IMR-90 (cell line): ENCODE results near the gene SOBP. TPM values are rescaled to one million over a fixed set of nuclear protein-coding genes. Genes with fewer than 3 reads are reported as not detected.

Source experiments
- ATAC-seq: fragments of 200-7000 bp; cut with Tn5 transposase; 2 replicates; pipeline ENCODE4 v1.9.1; 2020; ENCODE audit warnings: low read depth, mild to moderate bottlenecking, moderate library complexity
- BruUV-seq: library from RNA; stranded (reverse); fragments of 400-500 nt; replicated peaks from 2 replicates; lab custom pipeline; 2021; lab: Mats Ljungman, UMichigan
- CTCF ChIA-PET: fragments of 300-600 bp; formaldehyde crosslinking; extraction: SDS; loops from one replicate; lab custom pipeline; 2021; ENCODE audit warnings: antibody characterized with exemption; lab: Yijun Ruan, JAX
- POLR2A ChIA-PET: fragments of 300-600 bp; sonication (Branson Sonifier 250); formaldehyde crosslinking; loops from one replicate; lab custom pipeline; 2022; ENCODE audit warnings: antibody characterized with exemption; ENCODE audit not compliant: unreplicated experiment; lab: Charles Lee
- DNase-seq: peaks from one replicate; pipeline ENCODE4 v3.0.0; 2013
- H2AFZ ChIP-seq: replicated peaks from 2 replicates; pipeline ENCODE3; 2013; ENCODE audit warnings: low read length, mild to moderate bottlenecking; ENCODE audit not compliant: poor library complexity
- H2AK5ac ChIP-seq: 2 replicates; pipeline ENCODE4 v1.6.1; 2013; ENCODE audit warnings: low read depth, low read length, inconsistent platforms
- H2AK9ac ChIP-seq: replicated peaks from 2 replicates; pipeline ENCODE3; 2013; ENCODE audit warnings: mild to moderate bottlenecking, low read depth, low read length, moderate library complexity; ENCODE audit not compliant: poor library complexity
- H2BK120ac ChIP-seq: 2 replicates; pipeline ENCODE4 v1.6.1; 2013; ENCODE audit warnings: low read depth, low read length, inconsistent platforms
- H2BK15ac ChIP-seq: 3 replicates; pipeline ENCODE4 v1.6.1; 2013; ENCODE audit warnings: low read depth, low read length, inconsistent platforms
- H2BK20ac ChIP-seq: 2 replicates; pipeline ENCODE4 v1.6.1; 2013; ENCODE audit warnings: low read depth, mild to moderate bottlenecking, inconsistent platforms, low read length, moderate library complexity
- H2BK5ac ChIP-seq: 2 replicates; pipeline ENCODE4 v1.6.1; 2013; ENCODE audit warnings: mild to moderate bottlenecking, low read depth, low read length, inconsistent platforms; ENCODE audit not compliant: poor library complexity, severe bottlenecking
- H3K14ac ChIP-seq: replicated peaks from 2 replicates; pipeline ENCODE4 v1.6.1; 2013; ENCODE audit warnings: low read depth, low read length, inconsistent platforms
- H3K18ac ChIP-seq: 2 replicates; pipeline ENCODE4 v1.6.1; 2013; ENCODE audit warnings: low read depth, low read length, control low read depth
- H3K23ac ChIP-seq: 2 replicates; pipeline ENCODE4 v1.6.1; 2013; ENCODE audit warnings: low read depth, low read length, inconsistent platforms
- H3K27ac ChIP-seq: 2 replicates; pipeline ENCODE4 v1.5.1; 2013; ENCODE audit warnings: mild to moderate bottlenecking, control low read depth, low read length; ENCODE audit not compliant: insufficient read depth
- H3K27me3 ChIP-seq: 2 replicates; pipeline ENCODE4 v1.6.1; 2013; ENCODE audit warnings: low read length; ENCODE audit not compliant: control insufficient read depth, insufficient read depth
- H3K36me3 ChIP-seq: 2 replicates; pipeline ENCODE4 v1.6.1; 2013; ENCODE audit warnings: low read length, mixed read lengths; ENCODE audit not compliant: control insufficient read depth, insufficient read depth
- H3K4ac ChIP-seq: 2 replicates; pipeline ENCODE4 v1.6.1; 2013; ENCODE audit warnings: low read depth, low read length, inconsistent platforms
- H3K4me1 ChIP-seq: 2 replicates; pipeline ENCODE4 v1.6.1; 2013; ENCODE audit warnings: low read length, mixed read lengths; ENCODE audit not compliant: control insufficient read depth, insufficient read depth
- H3K4me2 ChIP-seq: 2 replicates; pipeline ENCODE4 v1.6.1; 2013; ENCODE audit warnings: low read depth, mild to moderate bottlenecking, control low read depth, low read length, moderate library complexity
- H3K4me3 ChIP-seq: 2 replicates; pipeline ENCODE4 v1.5.1; 2013; ENCODE audit warnings: low read depth, mild to moderate bottlenecking, control low read depth, low read length, moderate library complexity; ENCODE audit not compliant: insufficient read depth
- H3K56ac ChIP-seq: 2 replicates; pipeline ENCODE4 v1.6.1; 2013; ENCODE audit warnings: low read length, inconsistent platforms; ENCODE audit not compliant: insufficient read depth; ENCODE audit errors: extremely low read depth
- H3K79me1 ChIP-seq, 2 experiments: 2 replicates each; pipeline ENCODE4 v1.6.1; 2013; ENCODE audit warnings: low read length in 2 of 2, inconsistent platforms in 1 of 2, low read depth in 1 of 2
- H3K9ac ChIP-seq: 2 replicates; pipeline ENCODE4 v1.6.1; 2013; ENCODE audit warnings: low read depth, low read length, control low read depth
- H3K9me1 ChIP-seq: 2 replicates; pipeline ENCODE4 v1.6.1; 2013; ENCODE audit warnings: low read length, inconsistent platforms; ENCODE audit not compliant: insufficient read depth
- H3K9me3 ChIP-seq: 2 replicates; pipeline ENCODE4 v1.6.1; 2013; ENCODE audit warnings: low read length; ENCODE audit not compliant: control insufficient read depth, insufficient read depth
- H4K20me1 ChIP-seq: 2 replicates; pipeline ENCODE4 v1.6.1; 2013; ENCODE audit warnings: low read length, inconsistent platforms; ENCODE audit not compliant: insufficient read depth
- H4K5ac ChIP-seq: 2 replicates; pipeline ENCODE4 v1.6.1; 2013; ENCODE audit warnings: mild to moderate bottlenecking, low read depth, low read length, control low read depth
- H4K8ac ChIP-seq, 2 experiments: 2 replicates each; pipeline ENCODE4 v1.6.1; 2013; ENCODE audit warnings: low read depth in 2 of 2, low read length in 2 of 2, control low read depth in 1 of 2, inconsistent platforms in 1 of 2
- H4K91ac ChIP-seq: 2 replicates; pipeline ENCODE4 v1.6.1; 2013; ENCODE audit warnings: low read depth, low read length, inconsistent platforms; ENCODE audit not compliant: insufficient read depth
- ELK1 ChIP-seq: fragments of 150-350 bp; IDR thresholded peaks from 2 replicates; pipeline ENCODE4 v1.6.1; 2016; ENCODE audit warnings: low read depth, mild to moderate bottlenecking, low read length, moderate library complexity, borderline replicate concordance
- FOS ChIP-seq: fragments of 150-350 bp; IDR thresholded peaks from 2 replicates; pipeline ENCODE4 v1.6.1; 2016; ENCODE audit warnings: low read depth, low read length
- SMC3 ChIP-seq: fragments of 150-350 bp; IDR thresholded peaks from 2 replicates; pipeline ENCODE4 v1.6.1; 2016; ENCODE audit warnings: low read depth, mild to moderate bottlenecking, antibody characterized with exemption, low read length, moderate library complexity
- WGBS, 2 experiments: methylation state at CpG; one replicate each; pipeline versions ENCODE4 v1.1.5 to v1.1.7; 2013; ENCODE audit warnings: missing lambda C conversion rate in 2 of 2; ENCODE audit not compliant: insufficient read length in 1 of 2; ENCODE audit errors: extremely low coverage in 2 of 2; 5-methylcytosine and 5-hydroxymethylcytosine counted together
- dilution Hi-C: fragments of 300-500 bp; cut with HindIII; formaldehyde crosslinking; loops from one replicate; pipeline ENCODE4 v1.14.3; 2018; ENCODE audit warnings: low sequenced_read_pairs; ENCODE audit not compliant: unreplicated experiment
- in situ Hi-C: fragments of 300-500 bp; cut with MboI; formaldehyde crosslinking; loops from 3 replicates; pipeline ENCODE4 v1.14.3; 2019; ENCODE audit warnings: low sequenced_read_pairs, inconsistent platforms, mixed read lengths
- intact Hi-C: fragments of 100-400 bp; cut with micrococcal nuclease; formaldehyde crosslinking; loops from 2 replicates; pipeline ENCODE4 v1.10.0; 2022
- polyA plus RNA-seq, 3 experiments: library from polyadenylated mRNA; depleted of rRNA; stranded (reverse); fragments of >200 nt; gene quantifications; 2 replicates each; pipeline ENCODE4 v1.2.3, GENCODE V29; 2012; ENCODE audit warnings: low replicate concordance in 1 of 3
- total RNA-seq: library from RNA; depleted of rRNA; stranded (reverse); fragments of >200 nt; gene quantifications from 2 replicates; pipeline ENCODE4 v1.2.3, GENCODE V29; 2012

Gene SOBP
- total and polyA plus RNA-seq, 2 of the 4 experiments (the other 2 are of a cell fraction) = 0.60 to 0.72 TPM

DNA sequence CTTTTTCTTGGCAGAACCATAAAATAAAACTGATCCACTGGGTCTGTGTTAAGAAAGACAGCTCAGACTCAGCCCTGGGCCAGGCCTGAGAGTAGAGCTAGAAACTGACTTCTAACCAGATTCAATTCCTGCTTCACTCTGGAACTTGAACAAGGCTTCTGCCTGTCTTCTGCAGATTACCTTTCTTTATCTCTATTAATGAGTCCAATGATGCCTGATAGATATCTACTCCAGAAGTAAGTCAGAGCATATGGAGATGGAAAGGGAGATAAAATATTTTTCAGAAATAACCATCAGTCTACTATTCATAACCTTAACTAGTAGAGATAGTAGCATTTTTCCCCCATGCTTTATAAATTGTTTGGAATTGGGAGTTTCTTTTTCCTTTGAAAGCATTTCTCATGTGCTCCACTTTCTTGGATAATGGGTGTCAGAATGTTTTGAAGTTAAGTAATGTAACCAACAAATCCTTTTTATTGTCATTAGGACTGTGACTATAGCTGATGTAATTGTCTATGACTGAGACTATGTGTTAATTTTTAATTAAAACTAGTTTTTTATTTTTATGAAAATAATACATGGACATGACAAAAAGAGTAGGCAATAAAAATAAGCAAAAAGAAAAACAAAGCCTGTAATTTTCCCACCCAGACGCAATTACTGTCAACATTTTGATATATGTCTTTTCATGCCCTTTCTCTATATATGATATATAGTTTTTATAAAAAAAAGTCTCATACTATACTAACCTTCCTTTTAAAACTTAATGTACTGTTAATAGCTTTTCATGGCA, 7.2 kb downstream of the SOBP start:
- Histone ChIP-seq H2BK5ac (no peak overlapping the region), H4K20me1 (no peaks in the 10 kb centered on the region; the same call in 1 of the 2 replicates), H2BK120ac (no peak overlapping the region), H3K18ac (no peak overlapping the region), H3K27me3 (no peaks in the 10 kb centered on the region), H2BK15ac (no peak overlapping the region), H3K23ac (no peak overlapping the region), H2BK20ac (no peak overlapping the region), H3K4ac (no peak overlapping the region), H3K9ac (no peak overlapping the region), H2AFZ (no peak overlapping the region), H4K5ac (no peak overlapping the region), H3K4me3 (no peak overlapping the region), H4K91ac (no peak overlapping the region), H4K8ac (no peak overlapping the region), H2AK9ac (no peak overlapping the region), H3K9me1 (no peaks in the 10 kb centered on the region), H3K14ac (no peak overlapping the region), H3K56ac (no peak overlapping the region), H3K4me2 (no peak overlapping the region), H3K4me1 (peaks cover 3% of the 10 kb centered on the region), H3K27ac (no peak overlapping the region), H2AK5ac (no peak overlapping the region), H3K36me3 (no peaks in the 10 kb centered on the region), H3K79me1 (peaks cover 0 to 13% of the 10 kb centered on the region in 2 experiments; a peak in 1 of 4 replicates), H3K9me3 (no peaks in the 10 kb centered on the region)
- DNase-seq = no peak
- in situ Hi-C loops (loop anchor here (10.0 kb wide), 2 partner anchors 348 to 372 kb away; no protein-coding TSS in a partner anchor), dilution Hi-C loops (no loop called here), intact Hi-C loops (no loop called here)
- TF ChIP-seq SMC3 (no peak), ELK1 (no peak), FOS (no peak)
- POLR2A ChIA-PET = interaction anchor here (0.5 kb wide), 1 partner anchor 195 kb away, joined by 3 read pairs; no protein-coding TSS in a partner anchor
- CTCF ChIA-PET = no interaction called here
- BruUV-seq = no TSS peak
- no peak for ATAC-seq
- no CpG with 5 or more reads among the region's 1 CpG for WGBS, 2 experiments
